ENCODE data around the gene CYLD.

CYLD gene

DNA sequence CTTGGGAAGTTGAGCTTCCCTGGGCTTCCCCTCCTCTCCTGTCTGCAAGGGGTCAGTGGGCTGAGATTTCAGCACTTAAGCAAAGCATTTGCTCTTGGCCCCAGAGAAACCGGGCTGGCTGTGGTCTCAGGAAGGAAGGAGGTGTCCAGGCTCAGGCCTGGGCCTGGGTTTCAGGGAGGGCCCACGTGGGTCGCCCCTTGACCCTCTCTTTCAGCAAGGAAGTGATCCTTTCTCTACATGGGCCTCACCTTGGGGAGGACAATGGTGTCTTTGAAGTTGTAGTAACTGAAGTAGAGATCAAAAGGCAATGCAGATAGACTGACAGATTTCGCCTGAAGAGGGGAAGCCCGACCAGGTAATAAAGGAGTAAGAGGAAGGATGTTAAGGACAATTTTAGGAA, 45.8 kb upstream of the CYLD start:
- DNase-seq (ENCODE audit: extremely low read depth, insufficient read length): peak; percentile 42
- TF ChIP-seq, protein P1, sequence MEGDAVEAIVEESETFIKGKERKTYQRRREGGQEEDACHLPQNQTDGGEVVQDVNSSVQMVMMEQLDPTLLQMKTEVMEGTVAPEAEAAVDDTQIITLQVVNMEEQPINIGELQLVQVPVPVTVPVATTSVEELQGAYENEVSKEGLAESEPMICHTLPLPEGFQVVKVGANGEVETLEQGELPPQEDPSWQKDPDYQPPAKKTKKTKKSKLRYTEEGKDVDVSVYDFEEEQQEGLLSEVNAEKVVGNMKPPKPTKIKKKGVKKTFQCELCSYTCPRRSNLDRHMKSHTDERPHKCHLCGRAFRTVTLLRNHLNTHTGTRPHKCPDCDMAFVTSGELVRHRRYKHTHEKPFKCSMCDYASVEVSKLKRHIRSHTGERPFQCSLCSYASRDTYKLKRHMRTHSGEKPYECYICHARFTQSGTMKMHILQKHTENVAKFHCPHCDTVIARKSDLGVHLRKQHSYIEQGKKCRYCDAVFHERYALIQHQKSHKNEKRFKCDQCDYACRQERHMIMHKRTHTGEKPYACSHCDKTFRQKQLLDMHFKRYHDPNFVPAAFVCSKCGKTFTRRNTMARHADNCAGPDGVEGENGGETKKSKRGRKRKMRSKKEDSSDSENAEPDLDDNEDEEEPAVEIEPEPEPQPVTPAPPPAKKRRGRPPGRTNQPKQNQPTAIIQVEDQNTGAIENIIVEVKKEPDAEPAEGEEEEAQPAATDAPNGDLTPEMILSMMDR (IDR thresholded peaks at IDR 0.05; ENCODE audit: insufficient read depth, low read length, poor library complexity, severe bottlenecking): no peak
- no peaks in the 10 kb centered on the region; the same call in 1 of the 2 replicates for H3K36me3 ChIP-seq (ENCODE audit: control insufficient read depth, insufficient read depth, low read length)

DNA sequence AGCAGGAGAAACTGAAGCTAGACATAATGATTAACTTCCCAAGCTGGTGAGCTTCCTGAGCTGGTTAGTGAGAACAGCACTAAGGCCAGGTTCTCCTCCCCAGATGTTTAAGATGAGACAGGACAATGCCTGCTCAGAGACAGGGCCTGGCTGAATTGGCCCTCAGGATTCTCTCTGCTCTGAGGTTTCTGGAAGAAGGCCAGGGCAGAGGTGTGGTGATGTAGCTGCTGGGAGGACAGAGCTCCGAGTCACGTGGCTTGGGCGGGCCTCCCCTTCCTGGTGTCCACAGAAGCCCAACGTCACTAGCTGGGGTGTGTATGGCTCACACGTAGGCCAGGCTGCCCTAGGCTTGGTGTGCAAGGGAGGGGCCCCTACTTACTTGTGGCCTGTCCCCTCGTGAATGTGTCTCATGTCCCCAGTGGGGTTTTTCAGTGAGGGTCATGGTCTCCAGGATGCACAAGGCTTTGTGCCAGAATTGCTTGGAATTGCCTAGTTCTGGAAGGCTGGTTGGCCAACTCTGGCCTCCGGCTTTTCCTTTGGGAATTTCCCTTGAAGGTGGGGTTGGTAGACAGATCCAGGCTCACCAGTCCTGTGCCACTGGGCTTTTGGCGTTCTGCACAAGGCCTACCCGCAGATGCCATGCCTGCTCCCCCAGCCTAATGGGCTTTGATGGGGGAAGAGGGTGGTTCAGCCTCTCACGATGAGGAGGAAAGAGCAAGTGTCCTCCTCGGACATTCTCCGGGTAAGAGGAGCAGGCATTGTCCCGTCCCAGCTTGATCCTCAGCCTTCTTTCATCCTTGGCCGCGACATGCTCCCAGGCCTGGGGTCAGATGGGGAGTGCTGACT, 45.1 kb upstream of the CYLD start:
- peak; percentile 67 for DNase-seq (ENCODE audit: extremely low read depth, insufficient read length)
- Histone ChIP-seq H3K27me3 (replicated peaks; ENCODE audit: control insufficient read depth, insufficient read depth, low read length) (no peaks in the 10 kb centered on the region), H3K4me3 (replicated peaks; ENCODE audit: low read depth, low read length) (no peak overlapping the region), H3K36me3 (ENCODE audit: control insufficient read depth, insufficient read depth, low read length) (no peaks in the 10 kb centered on the region; the same call in 1 of the 2 replicates)
- TF ChIP-seq, protein P1 (IDR thresholded peaks at IDR 0.05; ENCODE audit: insufficient read depth, low read length, poor library complexity, severe bottlenecking): no peak

More for the DNA sequence above, 45.8 kb upstream of the CYLD start:
- Histone ChIP-seq H3K4me3 (replicated peaks; ENCODE audit: low read depth, low read length) (no peak overlapping the region; the same call in 1 of the 2 replicates), H3K27me3 (replicated peaks; ENCODE audit: control insufficient read depth, insufficient read depth, low read length) (no peaks in the 10 kb centered on the region)

DNA sequence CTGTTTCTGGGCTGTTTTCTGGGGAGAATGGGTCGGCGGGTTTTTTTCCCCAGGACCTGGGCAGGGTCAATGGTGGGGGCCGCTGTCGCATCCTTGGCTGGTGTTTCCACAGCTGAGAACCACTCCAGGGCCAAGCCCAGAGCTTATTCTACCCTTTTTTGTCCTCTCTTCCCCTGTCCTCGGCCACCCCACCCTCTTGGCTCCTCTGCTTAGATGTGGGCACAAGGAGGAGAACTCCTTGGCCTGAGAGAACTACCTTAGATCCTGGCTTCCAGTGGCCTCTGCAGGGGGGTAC, 44.5 kb upstream of the CYLD start:
- Histone ChIP-seq H3K36me3 (ENCODE audit: control insufficient read depth, insufficient read depth, low read length) (no peaks in the 10 kb centered on the region; the same call in 1 of the 2 replicates), H3K4me3 (replicated peaks; ENCODE audit: low read depth, low read length) (peak overlapping the region; percentile 60), H3K27me3 (replicated peaks; ENCODE audit: control insufficient read depth, insufficient read depth, low read length) (no peaks in the 10 kb centered on the region)
- DNase-seq (ENCODE audit: extremely low read depth, insufficient read length): no peak
- TF ChIP-seq, protein P1 (IDR thresholded peaks at IDR 0.05; ENCODE audit: insufficient read depth, low read length, poor library complexity, severe bottlenecking): no peak

DNA sequence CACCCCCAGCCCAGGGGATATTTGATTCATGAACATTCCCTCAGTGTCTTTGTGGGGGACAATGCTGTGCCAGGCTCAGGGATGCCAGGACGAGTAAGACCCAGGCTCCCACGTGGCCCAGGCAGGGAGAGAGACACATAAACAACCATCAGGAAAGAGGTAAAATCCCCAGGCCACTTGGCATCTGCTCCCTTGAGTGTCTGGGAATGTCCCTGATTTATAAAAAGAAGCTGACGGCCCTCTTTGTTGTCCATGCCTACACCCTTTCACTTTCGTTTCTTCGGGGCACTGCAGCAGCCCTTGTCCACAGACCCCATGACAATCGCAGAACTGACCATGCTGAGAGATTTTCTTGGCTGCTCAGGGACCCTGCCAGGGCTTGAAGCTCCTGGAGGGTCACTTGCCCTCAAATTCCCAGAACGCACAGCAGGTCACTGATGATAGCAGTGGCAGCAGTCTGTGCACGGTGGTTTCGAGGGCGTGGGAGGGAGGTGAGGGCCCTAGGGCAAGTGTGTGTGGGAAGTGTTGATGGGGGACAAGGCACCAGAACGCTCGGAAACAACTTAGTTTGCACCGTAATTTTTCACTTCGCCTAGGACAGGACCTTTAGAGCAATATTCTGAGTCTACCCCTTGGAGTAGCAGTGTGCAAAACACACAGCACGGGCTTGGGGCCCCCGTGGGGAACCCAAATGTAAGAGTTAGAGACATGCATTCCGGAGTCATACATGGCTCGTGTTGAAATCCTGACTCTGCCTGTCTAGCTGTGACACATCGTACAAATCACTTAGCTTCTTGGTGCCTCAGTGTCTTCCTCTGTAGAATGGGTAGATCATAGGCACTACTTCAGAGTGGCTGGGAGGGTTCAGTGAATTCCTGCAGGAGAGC, 43.8 kb upstream of the CYLD start:
- Histone ChIP-seq H3K36me3 (ENCODE audit: control insufficient read depth, insufficient read depth, low read length) (no peaks in the 10 kb centered on the region; the same call in 1 of the 2 replicates), H3K27me3 (replicated peaks; ENCODE audit: control insufficient read depth, insufficient read depth, low read length) (no peaks in the 10 kb centered on the region), H3K4me3 (replicated peaks; ENCODE audit: low read depth, low read length) (peak overlapping the region; percentile 60)
- TF ChIP-seq, protein P1 (IDR thresholded peaks at IDR 0.05; ENCODE audit: insufficient read depth, low read length, poor library complexity, severe bottlenecking): no peak
- peak; percentile 73 for DNase-seq (ENCODE audit: extremely low read depth, insufficient read length)

DNA sequence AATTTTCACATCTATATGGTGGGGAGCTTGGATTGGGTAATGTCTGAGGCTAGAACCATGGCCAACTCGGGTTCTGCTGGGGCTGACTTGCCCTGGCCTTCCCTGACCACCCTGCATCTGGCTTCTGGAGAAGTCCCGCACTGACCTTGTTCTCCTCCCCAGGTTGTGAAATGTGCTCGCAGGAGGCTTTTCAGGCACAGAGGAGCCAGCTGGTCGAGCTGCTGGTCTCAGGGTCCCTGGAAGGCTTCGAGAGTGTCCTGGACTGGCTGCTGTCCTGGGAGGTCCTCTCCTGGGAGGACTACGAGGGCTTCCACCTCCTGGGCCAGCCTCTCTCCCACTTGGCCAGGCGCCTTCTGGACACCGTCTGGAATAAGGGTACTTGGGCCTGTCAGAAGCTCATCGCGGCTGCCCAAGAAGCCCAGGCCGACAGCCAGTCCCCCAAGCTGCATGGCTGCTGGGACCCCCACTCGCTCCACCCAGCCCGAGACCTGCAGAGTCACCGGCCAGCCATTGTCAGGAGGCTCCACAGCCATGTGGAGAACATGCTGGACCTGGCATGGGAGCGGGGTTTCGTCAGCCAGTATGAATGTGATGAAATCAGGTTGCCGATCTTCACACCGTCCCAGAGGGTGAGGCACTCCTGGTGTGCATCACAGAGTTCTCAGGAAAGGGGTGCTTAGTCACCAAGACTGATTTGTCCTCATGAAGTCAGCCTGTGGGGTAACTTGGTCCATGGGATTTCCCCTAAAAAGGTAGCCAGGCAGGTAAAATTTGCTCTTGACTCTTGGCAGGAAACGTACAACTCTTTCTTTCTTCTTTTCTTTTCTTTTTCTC, 42.3 kb upstream of the CYLD start:
- no peak for DNase-seq (ENCODE audit: extremely low read depth, insufficient read length)
- H3K27me3 ChIP-seq (replicated peaks; ENCODE audit: control insufficient read depth, insufficient read depth, low read length): no peaks in the 10 kb centered on the region
- H3K4me3 ChIP-seq (replicated peaks; ENCODE audit: low read depth, low read length): no peak overlapping the region
- TF ChIP-seq, protein P1 (IDR thresholded peaks at IDR 0.05; ENCODE audit: insufficient read depth, low read length, poor library complexity, severe bottlenecking): no peak
- H3K36me3 ChIP-seq (ENCODE audit: control insufficient read depth, insufficient read depth, low read length): no peaks in the 10 kb centered on the region; the same call in 1 of the 2 replicates
